PFSK-1 (cell line): Measurements from ENCODE around the gene FRMD3.

ENCODE experiments used
- POLR2AphosphoS5 ChIP-seq: IDR thresholded peaks from 2 replicates; pipeline ENCODE4 v1.6.1; 2012; ENCODE audit warnings: low read depth, mild to moderate bottlenecking, control low read depth, low read length, moderate library complexity
- TAF1 ChIP-seq: IDR thresholded peaks from 2 replicates; pipeline ENCODE4 v1.6.1; 2012; ENCODE audit warnings: low read length, control low read depth, borderline replicate concordance; ENCODE audit not compliant: insufficient read depth

DNA sequence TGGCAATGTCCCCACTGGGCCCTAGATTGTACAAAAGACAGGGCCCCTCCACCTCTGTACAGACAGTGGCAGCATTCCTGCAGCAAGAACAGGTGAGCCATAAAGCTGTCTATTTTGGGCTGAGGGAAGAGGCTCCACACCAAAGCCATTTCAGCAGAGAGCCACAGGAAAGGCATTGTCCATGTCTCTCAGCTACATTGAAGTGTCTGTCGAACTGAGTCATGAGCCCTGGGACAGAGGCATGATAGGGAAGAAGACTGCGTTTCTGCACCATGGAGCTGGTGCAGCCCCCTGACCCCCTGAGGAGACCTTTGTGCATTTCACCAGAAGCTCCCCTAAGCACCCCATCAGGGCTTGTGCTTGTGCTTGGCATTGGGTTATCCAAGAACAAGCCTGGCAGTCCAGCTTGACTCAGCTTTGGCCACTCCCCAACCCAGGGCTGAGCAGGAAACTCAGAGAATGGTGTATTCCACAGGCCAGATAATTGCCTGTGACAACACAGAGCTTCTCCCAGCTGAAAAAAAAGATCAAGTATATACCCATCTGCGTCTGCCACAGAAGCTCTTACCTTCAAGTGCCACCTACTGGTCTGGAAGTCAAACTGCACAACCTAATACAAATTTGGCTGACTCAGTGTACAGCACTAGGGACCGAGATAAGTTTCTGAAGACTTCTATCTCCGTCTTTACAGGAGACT, 5.9 kb upstream of the FRMD3 start:
- TF ChIP-seq TAF1, result no peak
- no peak for TF ChIP-seq POLR2AphosphoS5
